Transverse colon (tissue), 4 donors: ENCODE results near the gene ZNF423. TPM values are rescaled to one million over a fixed set of nuclear protein-coding genes. Genes with fewer than 3 reads are reported as not detected.

Experiments used
- DNase-seq: peaks from one replicate; pipeline ENCODE4 v3.0.0-alpha.2; 2019
- H3K27ac ChIP-seq, 4 donors: fragments of 200-600 bp; sonication (generic); 2 replicates each; pipeline ENCODE4 v1.5.1; 2016 to 2018; ENCODE audit warnings: inconsistent platforms in 4 of 4
- H3K27me3 ChIP-seq: fragments of 200-600 bp; sonication (generic); 2 replicates; pipeline ENCODE4 v1.5.1; 2017; ENCODE audit warnings: inconsistent platforms
- H3K36me3 ChIP-seq, 4 donors: fragments of 200-600 bp; sonication (generic); 2 replicates each; pipeline ENCODE4 v1.5.1; 2017 to 2019; ENCODE audit warnings: inconsistent platforms in 4 of 4
- H3K4me1 ChIP-seq, 4 donors: fragments of 200-600 bp; sonication (generic); 2 replicates each; pipeline ENCODE4 v1.5.1; 2017 to 2020; ENCODE audit warnings: inconsistent platforms in 4 of 4
- H3K4me3 ChIP-seq, 4 donors: fragments of 200-600 bp; sonication (generic); 1 replicate in 1 of 4; 2 replicates in 3 of 4; pipeline versions ENCODE4 v1.5.1 to v1.6.1; 2017 to 2019; ENCODE audit warnings: inconsistent platforms in 4 of 4
- H3K9me3 ChIP-seq, 2 donors: fragments of 200-600 bp; sonication (generic); 2 replicates each; pipeline ENCODE4 v1.5.1; 2017 to 2019; ENCODE audit warnings: inconsistent platforms in 2 of 2
- CTCF ChIP-seq, 5 experiments: fragments of 200-600 bp in 3 of 5; fragments of 450-650 bp in 2 of 5; sonication (generic) in 3 of 5; IDR thresholded peaks; 1 replicate in 2 of 5; 2 replicates in 3 of 5; pipeline ENCODE4 v1.5.1; 2016 to 2017; ENCODE audit warnings: antibody characterized with exemption in 5 of 5, inconsistent platforms in 3 of 5, mild to moderate bottlenecking in 2 of 5, moderate library complexity in 1 of 5
- EP300 ChIP-seq: sonication (generic); formaldehyde crosslinking; IDR thresholded peaks from one replicate; pipeline ENCODE4 v1.6.1; 2017; ENCODE audit warnings: antibody characterized with exemption, low read depth
- POLR2A ChIP-seq: fragments of 450-650 bp; IDR thresholded peaks from one replicate; pipeline ENCODE4 v1.6.1; 2016; ENCODE audit warnings: antibody characterized with exemption, mild to moderate bottlenecking, moderate library complexity
- POLR2AphosphoS5 ChIP-seq, 3 donors: sonication (generic); formaldehyde crosslinking; IDR thresholded peaks; one replicate each; pipeline ENCODE4 v1.6.1; 2016; ENCODE audit warnings: antibody characterized with exemption in 3 of 3
- WGBS, 2 donors: methylation state at CpG; one replicate each; pipeline ENCODE4 v1.1.5; 2018; ENCODE audit warnings: low coverage in 1 of 2; 5-methylcytosine and 5-hydroxymethylcytosine counted together
- in situ Hi-C, 4 donors: fragments of 200-750 bp; cut with MboI; loops; one replicate each; pipeline versions ENCODE4 v1.15.0 to v1.15.1; 2017; ENCODE audit warnings: low sequenced_read_pairs in 3 of 4, low pct_ligation_motif_present in 1 of 4, low pct_unique_long_range_greater_than_20kb in 1 of 4
- intact Hi-C: fragments of 100-400 bp; cut with DNase I; formaldehyde crosslinking; loops from one replicate; pipeline ENCODE4 v1.15.1; 2023; ENCODE audit warnings: low total_unique reads
- total RNA-seq, 4 donors: library from RNA; depleted of rRNA; stranded (reverse); fragments of >200 nt; gene quantifications; one replicate each; pipeline ENCODE4 v1.1.0, GENCODE V29; 2016

Gene ZNF423
- total RNA-seq, 4 donors from 2014 or later: 4.9 to 13.1 (median 7.2) TPM

GRCh38 chr16:49617016-49617629 lies 238.8 kb downstream of the ZNF423 start:
- Histone ChIP-seq H3K27ac (no peak overlapping the region), H3K4me1 (peaks cover 0 to 11% (median 1%) of the 10 kb centered on the region in 4 donors), H3K27me3 (no peaks in the 10 kb centered on the region), H3K36me3 (no peaks in the 10 kb centered on the region), H3K4me3 (no peak overlapping the region), H3K9me3 (no peaks in the 10 kb centered on the region)
- in situ Hi-C loops (loop anchor here in 1 of 4 donors (25.0 kb wide), 1 partner anchor 245 kb away; the partner anchor contains the start of gene ZNF423), intact Hi-C loops (no loop called here)
- no peak for TF ChIP-seq CTCF (IDR thresholded peaks at IDR 0.05)
- TF ChIP-seq POLR2AphosphoS5 (IDR thresholded peaks at IDR 0.05): no peak
- TF ChIP-seq POLR2A: no peak
- TF ChIP-seq EP300: no peak
- 20 to 73% methylated on average over 1 to 4 of the region's 4 CpGs for WGBS, 2 donors
- DNase-seq: no peak

DNA sequence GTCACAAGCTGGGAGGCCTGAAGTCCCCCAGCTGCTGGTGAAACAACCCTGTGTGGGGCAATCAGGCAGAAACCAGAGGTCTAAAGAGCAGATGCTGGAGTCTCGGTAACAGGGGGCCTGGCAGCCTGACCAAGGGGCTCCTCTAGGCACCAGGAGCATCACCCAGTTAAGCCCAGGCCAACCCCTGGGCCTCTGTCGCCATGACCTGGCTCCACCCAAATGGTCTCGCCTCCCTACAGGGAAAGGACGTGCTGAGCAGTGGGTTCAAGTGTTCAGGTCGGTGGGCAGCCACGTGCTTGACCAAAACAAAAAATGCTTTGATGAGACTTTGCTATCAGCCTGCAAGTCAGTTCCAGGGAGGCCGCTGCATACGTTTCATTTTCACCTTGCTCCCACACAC lies 240.3 kb downstream of the ZNF423 start:
- H3K4me1 ChIP-seq: peaks cover 0 to 6% (median 1%) of the 10 kb centered on the region in 4 donors
- in situ Hi-C loops (loop anchor here in 1 of 4 donors (25.0 kb wide), 1 partner anchor 247 kb away; the partner anchor contains the start of gene ZNF423), intact Hi-C loops (no loop called here)
- TF ChIP-seq EP300 (no peak), POLR2AphosphoS5 (IDR thresholded peaks at IDR 0.05) (no peak), CTCF (IDR thresholded peaks at IDR 0.05) (no peak), POLR2A (no peak)
- no peaks in the 10 kb centered on the region for H3K36me3 ChIP-seq
- no peaks in the 10 kb centered on the region for H3K9me3 ChIP-seq
- WGBS, 2 donors: 86 to 100% methylated on average over 1 to 8 of the region's 8 CpGs
- no peak overlapping the region for H3K4me3 ChIP-seq
- no peak overlapping the region for H3K27ac ChIP-seq
- no peak for DNase-seq
- H3K27me3 ChIP-seq: no peaks in the 10 kb centered on the region

DNA sequence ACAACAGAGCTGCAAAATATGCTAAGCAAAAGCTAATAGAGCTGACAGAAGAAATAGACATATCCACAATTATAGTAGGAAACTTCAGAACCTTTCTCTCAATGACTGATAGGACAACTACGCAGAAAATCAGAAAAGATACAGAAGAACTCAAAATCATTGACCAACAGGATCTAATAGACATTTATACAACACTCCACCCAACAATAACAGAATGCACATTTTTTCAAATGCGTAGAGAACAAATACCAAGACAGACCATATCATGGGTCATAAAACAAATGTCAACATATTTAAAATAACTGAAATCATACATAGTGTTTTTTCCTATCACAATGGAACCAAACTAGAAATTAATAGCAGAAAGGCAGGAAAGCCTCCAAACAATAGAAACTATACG lies 244.9 kb downstream of the ZNF423 start:
- 50 to 55% methylated on average over 3 of the region's 3 CpGs for WGBS, 2 donors
- peaks cover 0 to 14% (median 0%) of the 10 kb centered on the region in 4 donors for H3K4me1 ChIP-seq
- H3K27me3 ChIP-seq: no peaks in the 10 kb centered on the region
- no peaks in the 10 kb centered on the region for H3K36me3 ChIP-seq
- in situ Hi-C loops: loop anchor here in 1 of 4 donors (25.0 kb wide), 1 partner anchor 251 kb away; the partner anchor contains the start of gene ZNF423
- no peak overlapping the region for H3K4me3 ChIP-seq
- DNase-seq: no peak
- intact Hi-C loops: no loop called here
- H3K9me3 ChIP-seq: no peaks in the 10 kb centered on the region
- H3K27ac ChIP-seq: no peak overlapping the region
- TF ChIP-seq EP300: no peak
- no peak for TF ChIP-seq POLR2AphosphoS5 (IDR thresholded peaks at IDR 0.05)
- TF ChIP-seq CTCF (IDR thresholded peaks at IDR 0.05): no peak
- no peak for TF ChIP-seq POLR2A

DNA sequence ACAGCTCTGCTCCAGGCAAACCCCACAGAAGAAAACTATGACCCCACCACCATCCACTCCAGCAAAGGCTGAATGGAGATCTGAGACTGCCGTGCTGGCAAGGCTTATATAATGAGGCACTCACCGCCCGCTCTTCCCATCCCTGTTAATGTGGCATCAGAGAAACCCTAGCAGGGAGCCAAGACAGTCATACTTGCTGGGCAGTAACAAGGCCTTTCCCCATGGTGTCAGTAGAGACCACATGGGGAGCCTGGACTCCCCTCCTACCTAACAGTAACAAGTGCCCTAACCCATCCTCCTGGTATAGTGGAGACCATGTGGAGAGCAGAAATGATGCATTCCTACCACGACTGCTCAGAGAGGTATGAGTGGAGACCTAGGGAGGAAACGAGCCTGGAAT lies 247.1 kb downstream of the ZNF423 start:
- peak overlapping the region in 1 of 4 donors; percentile 24 for H3K27ac ChIP-seq
- DNase-seq: no peak
- peaks cover 0 to 14% (median 0%) of the 10 kb centered on the region in 4 donors for H3K4me1 ChIP-seq
- WGBS, 2 donors: 71% methylated on average over 5 of the region's 5 CpGs; no CpG with 5 or more reads in 1 of the 2 donors
- intact Hi-C loops: no loop called here
- no peak for TF ChIP-seq POLR2AphosphoS5 (IDR thresholded peaks at IDR 0.05)
- peak in 3 of 5 experiments; percentile 18 to 31 (median 20) for TF ChIP-seq CTCF (IDR thresholded peaks at IDR 0.05)
- no peak for TF ChIP-seq POLR2A
- TF ChIP-seq EP300: no peak
- no peaks in the 10 kb centered on the region for H3K36me3 ChIP-seq
- no peaks in the 10 kb centered on the region for H3K9me3 ChIP-seq
- in situ Hi-C loops: loop anchor here in 1 of 4 donors (25.0 kb wide), 1 partner anchor 254 kb away; the partner anchor contains the start of gene ZNF423
- H3K27me3 ChIP-seq: no peaks in the 10 kb centered on the region
- no peak overlapping the region for H3K4me3 ChIP-seq
